ENCODE measurements around the gene MLXIPL. TPM values are rescaled to one million over a fixed set of nuclear protein-coding genes. Genes with fewer than 3 reads are reported as not detected.

MLXIPL gene
- total RNA-seq, 4 donors from 2014 or later, result 17.3 to 106 (median 28.4) TPM

DNA sequence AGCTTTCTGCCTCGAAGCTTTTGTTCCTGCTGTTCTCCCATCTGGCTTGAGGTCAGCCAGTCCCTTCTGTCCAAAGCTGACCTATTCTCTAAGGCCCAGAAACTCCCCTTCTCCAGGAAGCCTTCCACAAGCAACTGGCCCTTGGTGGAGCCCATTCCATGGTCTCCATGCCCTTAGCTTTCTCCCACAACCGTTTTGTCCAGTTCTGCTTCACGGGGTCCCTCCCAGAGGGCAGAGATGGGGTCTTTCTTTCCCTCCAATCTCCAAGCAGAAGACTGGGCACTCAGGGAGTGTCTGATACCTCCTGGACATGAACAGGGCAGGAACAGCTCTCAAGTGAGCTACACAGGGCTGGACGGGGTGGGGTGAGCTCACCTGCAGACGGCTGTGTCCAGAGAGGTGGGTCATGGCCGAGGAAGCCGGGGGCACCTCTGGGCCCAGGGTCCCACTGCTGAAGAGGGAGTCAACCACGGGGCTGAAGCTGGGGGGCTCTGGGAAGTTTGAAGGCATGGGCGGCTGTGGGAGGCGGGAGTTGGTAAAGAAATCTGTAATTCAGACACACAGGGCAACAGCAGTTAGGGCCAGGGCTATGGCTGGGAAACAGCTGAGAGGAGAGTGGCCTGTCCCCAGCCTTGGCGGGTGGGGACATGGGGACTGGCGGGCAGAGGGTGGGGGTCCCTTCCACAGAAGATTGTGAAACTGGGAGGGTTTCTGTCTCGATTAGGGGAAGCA, 25.0 kb downstream of the MLXIPL start:
- Histone ChIP-seq H3K4me3 (no peak overlapping the region), H3K27ac (no peak overlapping the region), H3K27me3 (peaks cover 13% of the 10 kb centered on the region), H3K36me3 (no peaks in the 10 kb centered on the region), H3K9me3 (no peaks in the 10 kb centered on the region), H3K4me1 (no peaks in the 10 kb centered on the region)
- intact Hi-C loops (cut with DNase I; ENCODE audit: low total_unique reads) (no loop called here), in situ Hi-C loops (cut with MboI; ENCODE audit: low pct_ligation_motif_present in 1 of 4, low pct_unique_long_range_greater_than_20kb in 1 of 4, low sequenced_read_pairs in 3 of 4) (no loop called here)
- TF ChIP-seq POLR2A (IDR thresholded peaks at IDR 0.05), result no peak
- no peak for TF ChIP-seq POLR2AphosphoS5 (IDR thresholded peaks at IDR 0.05)
- TF ChIP-seq EP300 (IDR thresholded peaks at IDR 0.05; ENCODE audit: low read depth), result no peak
- TF ChIP-seq, protein P1, sequence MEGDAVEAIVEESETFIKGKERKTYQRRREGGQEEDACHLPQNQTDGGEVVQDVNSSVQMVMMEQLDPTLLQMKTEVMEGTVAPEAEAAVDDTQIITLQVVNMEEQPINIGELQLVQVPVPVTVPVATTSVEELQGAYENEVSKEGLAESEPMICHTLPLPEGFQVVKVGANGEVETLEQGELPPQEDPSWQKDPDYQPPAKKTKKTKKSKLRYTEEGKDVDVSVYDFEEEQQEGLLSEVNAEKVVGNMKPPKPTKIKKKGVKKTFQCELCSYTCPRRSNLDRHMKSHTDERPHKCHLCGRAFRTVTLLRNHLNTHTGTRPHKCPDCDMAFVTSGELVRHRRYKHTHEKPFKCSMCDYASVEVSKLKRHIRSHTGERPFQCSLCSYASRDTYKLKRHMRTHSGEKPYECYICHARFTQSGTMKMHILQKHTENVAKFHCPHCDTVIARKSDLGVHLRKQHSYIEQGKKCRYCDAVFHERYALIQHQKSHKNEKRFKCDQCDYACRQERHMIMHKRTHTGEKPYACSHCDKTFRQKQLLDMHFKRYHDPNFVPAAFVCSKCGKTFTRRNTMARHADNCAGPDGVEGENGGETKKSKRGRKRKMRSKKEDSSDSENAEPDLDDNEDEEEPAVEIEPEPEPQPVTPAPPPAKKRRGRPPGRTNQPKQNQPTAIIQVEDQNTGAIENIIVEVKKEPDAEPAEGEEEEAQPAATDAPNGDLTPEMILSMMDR (IDR thresholded peaks at IDR 0.05), result no peak
- no peak for DNase-seq
- WGBS, 2 donors (ENCODE audit: low coverage in 1 of 2), result 75% methylated on average over 13 of the region's 13 CpGs; no CpG with 5 or more reads in 1 of the 2 donors

DNA sequence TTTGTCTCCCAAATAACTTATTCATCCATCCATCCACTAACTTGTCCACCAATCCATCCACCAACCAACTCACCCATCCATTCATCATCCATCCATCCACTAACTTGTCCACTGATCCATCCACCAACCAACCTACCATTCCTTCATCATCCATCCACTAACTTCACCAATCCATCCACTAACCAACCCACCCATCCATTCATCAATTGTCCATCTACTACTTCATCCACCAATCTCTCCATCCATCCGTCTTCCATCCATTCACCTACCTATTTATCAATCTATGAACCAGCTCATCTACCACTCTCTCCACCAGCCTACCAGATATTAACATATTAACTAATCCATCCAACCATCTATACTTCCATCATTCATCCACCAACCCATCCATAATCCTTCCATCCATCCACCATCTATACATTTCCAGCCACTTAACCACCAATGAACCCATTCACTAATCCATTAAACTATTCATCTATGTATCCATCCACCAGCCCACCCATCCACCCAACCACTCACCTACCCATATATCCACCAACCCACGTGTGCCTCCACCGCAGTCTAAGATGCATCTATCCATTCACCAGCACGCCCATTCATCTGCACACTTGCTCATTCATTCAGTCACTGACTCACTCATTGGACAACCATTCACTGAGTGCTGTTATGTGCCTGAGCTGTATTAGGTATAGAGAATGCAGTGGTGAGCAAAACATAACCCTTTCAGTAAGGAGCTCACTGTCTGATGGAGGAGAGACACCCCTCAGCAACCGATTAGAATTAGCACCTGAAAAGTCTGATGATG, 26.1 kb downstream of the MLXIPL start:
- Histone ChIP-seq H3K9me3 (no peaks in the 10 kb centered on the region), H3K27me3 (peaks cover 7% of the 10 kb centered on the region), H3K27ac (no peak overlapping the region), H3K36me3 (no peaks in the 10 kb centered on the region), H3K4me3 (no peak overlapping the region), H3K4me1 (no peaks in the 10 kb centered on the region)
- no peak for DNase-seq
- TF ChIP-seq POLR2A (IDR thresholded peaks at IDR 0.05) (no peak), POLR2AphosphoS5 (IDR thresholded peaks at IDR 0.05) (no peak), EP300 (IDR thresholded peaks at IDR 0.05; ENCODE audit: low read depth) (no peak)
- TF ChIP-seq, protein P1 (IDR thresholded peaks at IDR 0.05), result no peak
- intact Hi-C loops (cut with DNase I; ENCODE audit: low total_unique reads), result no loop called here
- in situ Hi-C loops (cut with MboI; ENCODE audit: low pct_ligation_motif_present in 1 of 4, low pct_unique_long_range_greater_than_20kb in 1 of 4, low sequenced_read_pairs in 3 of 4), result no loop called here
- WGBS, 2 donors (ENCODE audit: low coverage in 1 of 2), result 85 to 89% methylated on average over 4 to 5 of the region's 5 CpGs

DNA sequence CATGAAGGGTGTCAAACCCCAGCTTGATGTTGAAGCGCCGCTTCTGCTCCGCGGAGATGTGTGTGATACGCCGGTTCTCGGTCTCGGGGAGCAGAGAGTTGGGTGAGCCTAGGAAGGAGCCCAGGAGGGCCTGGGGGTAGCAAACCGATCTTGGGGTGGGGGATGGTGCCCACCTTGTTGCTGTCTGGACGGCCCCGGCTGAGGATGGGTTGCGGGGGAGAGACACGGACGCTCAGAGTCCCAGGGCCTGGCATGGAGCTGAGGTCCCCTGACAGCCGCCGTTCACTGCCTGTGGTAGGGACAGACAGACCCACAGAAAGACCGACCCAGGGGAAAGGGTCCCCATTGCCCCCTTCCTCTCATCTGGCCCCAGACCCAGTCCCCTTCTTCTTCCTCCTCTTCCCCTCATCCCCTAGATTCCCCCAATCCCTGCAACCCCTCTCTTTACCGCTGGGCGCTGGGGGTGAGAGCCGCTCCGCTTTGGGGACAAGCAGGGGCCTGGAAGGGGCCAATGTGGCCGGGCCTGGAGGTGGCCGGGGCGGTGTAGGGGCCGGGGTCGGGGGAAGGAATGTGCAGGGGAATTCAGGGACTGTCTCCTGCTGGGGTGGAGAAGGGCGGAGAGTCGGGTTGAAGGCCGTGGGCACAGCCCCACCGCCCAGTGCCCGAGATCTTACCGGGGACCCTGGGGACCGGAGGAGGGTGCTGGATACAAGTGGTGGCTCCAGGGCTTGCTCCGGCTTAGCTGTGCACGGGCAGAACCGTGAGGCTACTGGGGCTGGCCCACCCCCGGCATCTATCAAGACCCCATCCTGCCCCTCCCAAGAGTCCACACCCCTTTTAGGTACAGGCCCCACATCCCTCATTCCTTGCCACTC, 27.9 kb downstream of the MLXIPL start:
- Histone ChIP-seq H3K4me3 (no peak overlapping the region), H3K27me3 (no peaks in the 10 kb centered on the region), H3K9me3 (no peaks in the 10 kb centered on the region), H3K4me1 (no peaks in the 10 kb centered on the region), H3K27ac (no peak overlapping the region), H3K36me3 (no peaks in the 10 kb centered on the region)
- intact Hi-C loops (cut with DNase I; ENCODE audit: low total_unique reads), result no loop called here
- DNase-seq, result no peak
- 80% methylated on average over 37 of the region's 37 CpGs; no CpG with 5 or more reads in 1 of the 2 donors for WGBS, 2 donors (ENCODE audit: low coverage in 1 of 2)
- in situ Hi-C loops (cut with MboI; ENCODE audit: low pct_ligation_motif_present in 1 of 4, low pct_unique_long_range_greater_than_20kb in 1 of 4, low sequenced_read_pairs in 3 of 4), result no loop called here
- no peak for TF ChIP-seq POLR2A (IDR thresholded peaks at IDR 0.05)
- no peak for TF ChIP-seq EP300 (IDR thresholded peaks at IDR 0.05; ENCODE audit: low read depth)
- TF ChIP-seq, protein P1 (IDR thresholded peaks at IDR 0.05), result no peak
- TF ChIP-seq POLR2AphosphoS5 (IDR thresholded peaks at IDR 0.05), result no peak

DNA sequence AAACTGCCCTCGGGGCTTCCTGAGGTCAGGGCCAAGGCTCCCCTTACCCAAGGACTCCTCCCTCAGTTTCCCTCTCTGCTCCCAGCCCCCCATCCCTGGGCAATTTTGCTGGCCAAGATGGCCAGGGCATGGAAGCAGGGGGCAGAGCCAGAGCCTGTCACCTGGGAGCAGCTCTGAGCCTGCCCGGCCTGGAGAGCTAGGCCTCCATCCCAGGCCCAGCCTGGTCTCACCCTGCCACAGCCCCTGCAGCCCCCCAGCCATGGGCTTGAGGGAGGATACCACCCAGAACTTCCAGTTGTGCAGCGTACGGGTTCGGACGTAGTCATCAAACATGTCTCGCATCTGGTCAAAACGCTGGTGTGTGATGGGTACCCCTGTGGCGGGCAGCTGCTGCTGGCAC, 29.0 kb downstream of the MLXIPL start:
- Histone ChIP-seq H3K27ac (no peak overlapping the region), H3K27me3 (no peaks in the 10 kb centered on the region), H3K9me3 (no peaks in the 10 kb centered on the region), H3K4me3 (no peak overlapping the region), H3K4me1 (no peaks in the 10 kb centered on the region), H3K36me3 (no peaks in the 10 kb centered on the region)
- no peak for TF ChIP-seq EP300 (IDR thresholded peaks at IDR 0.05; ENCODE audit: low read depth)
- TF ChIP-seq, protein P1 (IDR thresholded peaks at IDR 0.05), result no peak
- TF ChIP-seq POLR2A (IDR thresholded peaks at IDR 0.05), result no peak
- TF ChIP-seq POLR2AphosphoS5 (IDR thresholded peaks at IDR 0.05), result no peak
- DNase-seq, result no peak
- WGBS, 2 donors (ENCODE audit: low coverage in 1 of 2), result 88% methylated on average over 5 of the region's 9 CpGs; no CpG with 5 or more reads in 1 of the 2 donors
- in situ Hi-C loops (cut with MboI; ENCODE audit: low pct_ligation_motif_present in 1 of 4, low pct_unique_long_range_greater_than_20kb in 1 of 4, low sequenced_read_pairs in 3 of 4) (no loop called here), intact Hi-C loops (cut with DNase I; ENCODE audit: low total_unique reads) (no loop called here)
